Skin epidermis (tissue), 12 donors: Measurements from ENCODE around the gene IL15RA.

ENCODE experiments used
- H3K27ac ChIP-seq, 21 experiments: fragments of 200-600 bp; sonication (generic) in 11 of 21; one replicate each; pipeline ENCODE4 v1.5.0; 2020; ENCODE audit warnings: mild to moderate bottlenecking in 3 of 21, inconsistent platforms in 2 of 21, moderate library complexity in 2 of 21
- H3K4me3 ChIP-seq, 7 experiments: fragments of 200-600 bp; sonication (generic) in 2 of 7; one replicate each; pipeline ENCODE4 v1.5.0; 2020; ENCODE audit warnings: inconsistent platforms in 2 of 7, mild to moderate bottlenecking in 2 of 7, moderate library complexity in 1 of 7

IL15RA gene

DNA sequence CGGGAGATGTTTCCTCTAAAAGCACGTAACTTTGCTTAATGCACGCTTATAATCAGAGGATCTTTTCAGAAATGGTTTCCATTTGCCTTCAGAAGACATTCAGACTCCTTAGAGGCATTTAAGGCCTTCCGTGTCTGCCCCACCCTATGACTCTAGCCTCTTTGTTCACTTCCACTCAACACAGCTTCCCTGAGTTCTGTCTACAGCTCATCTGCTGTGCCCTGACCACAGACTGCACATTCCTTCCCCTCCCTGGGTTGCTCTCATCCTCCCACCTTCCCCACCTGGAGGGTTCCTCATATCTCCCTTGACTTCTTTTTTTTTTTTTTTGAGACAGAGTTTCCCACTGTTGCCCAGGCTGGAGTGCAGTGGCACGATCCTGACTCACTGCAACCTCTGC lies 70.7 kb downstream of the IL15RA start:
- H3K27ac ChIP-seq = peak overlapping the region in 1 of 21 experiments; percentile 28
- H3K4me3 ChIP-seq = no peak overlapping the region

- peak overlapping the region in 1 of 21 experiments; percentile 28 for H3K27ac ChIP-seq
- no peak overlapping the region for H3K4me3 ChIP-seq
These were observed 71.4 kb downstream of the IL15RA start for GRCh38 chr10:5905854-5906507.

DNA sequence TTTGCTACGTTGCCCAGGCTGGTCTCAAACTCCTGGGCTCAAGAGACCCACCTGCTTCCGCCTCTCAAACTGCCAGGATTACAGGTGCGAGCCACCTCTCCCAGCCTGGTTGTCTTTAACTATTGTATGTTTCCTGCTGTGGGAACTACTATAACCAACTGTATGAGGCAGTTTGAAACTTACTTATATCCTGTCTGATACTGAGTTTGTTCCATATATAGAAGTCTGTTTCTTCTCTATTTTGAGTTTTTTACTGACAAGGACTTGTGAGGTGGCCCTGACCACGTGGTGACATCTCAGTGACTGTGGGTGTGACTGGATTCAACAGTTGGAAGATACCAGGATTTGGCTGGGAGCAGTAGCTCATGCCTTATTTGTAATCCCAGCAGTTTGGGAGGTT lies 73.1 kb downstream of the IL15RA start:
- Histone ChIP-seq H3K27ac (no peak overlapping the region), H3K4me3 (no peak overlapping the region)

DNA sequence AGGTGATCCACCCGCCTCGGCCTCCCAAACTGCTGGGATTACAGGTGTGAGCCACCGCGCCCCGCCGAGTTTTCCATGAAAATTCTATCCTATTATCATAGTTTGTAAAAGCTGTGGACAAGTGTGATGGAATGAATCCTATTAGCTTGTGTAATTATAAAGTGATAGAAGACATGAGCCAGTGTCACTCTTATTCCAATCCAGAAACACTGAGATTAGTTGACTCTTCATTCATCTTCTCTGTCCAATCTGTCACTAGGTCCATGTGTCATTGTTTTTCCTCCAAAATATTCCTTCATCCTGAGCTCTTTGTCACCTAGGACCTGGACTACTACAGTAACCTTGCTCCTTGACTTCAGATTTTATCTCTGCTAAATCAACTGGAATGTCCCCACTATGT lies 73.8 kb downstream of the IL15RA start:
- H3K27ac ChIP-seq = no peak overlapping the region
- no peak overlapping the region for H3K4me3 ChIP-seq

DNA sequence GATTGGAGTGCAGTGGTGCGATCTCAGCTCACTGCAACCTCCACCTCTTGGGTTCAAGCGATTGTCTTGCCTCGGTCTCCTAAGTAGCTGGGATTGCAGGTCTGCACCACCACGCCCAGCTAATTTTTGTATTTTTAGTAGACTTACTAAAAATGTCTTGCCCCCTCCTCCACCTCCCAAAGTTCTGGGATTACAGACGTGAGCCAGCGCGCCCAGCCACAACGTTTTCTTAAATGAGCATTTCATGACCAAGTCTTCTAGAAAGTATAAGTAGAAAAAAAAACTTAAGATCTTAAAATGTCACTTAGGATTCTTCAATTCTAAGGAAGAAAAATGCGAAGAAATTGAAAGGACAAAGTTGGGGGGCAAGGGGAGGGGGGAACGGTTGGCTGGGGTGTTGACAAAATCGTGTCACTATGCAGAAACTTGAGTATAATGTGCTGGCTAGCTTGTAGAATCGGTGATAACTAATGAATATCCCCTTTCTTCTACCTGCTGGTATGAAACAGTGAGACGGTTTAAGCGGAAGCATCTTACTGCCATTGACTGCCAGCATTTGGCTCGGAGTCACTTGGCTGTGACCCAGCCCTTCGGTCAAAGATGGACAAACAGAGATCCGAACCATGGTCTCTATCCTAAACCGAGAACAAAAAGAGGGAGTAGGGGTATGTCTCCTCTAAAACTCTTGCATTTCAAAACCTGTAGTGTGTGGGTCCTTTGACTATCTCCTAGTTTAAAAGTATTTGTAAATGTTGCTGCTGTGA lies 74.7 kb downstream of the IL15RA start:
- no peak overlapping the region for H3K27ac ChIP-seq
- H3K4me3 ChIP-seq = no peak overlapping the region
